ENCODE measurements around the gene MCTP1.

MCTP1 gene

GRCh38 chr5:95070453-95070852 lies 214.4 kb downstream of the MCTP1 start:
- no peak for DNase-seq

- DNase-seq: no peak
These were observed 214.9 kb downstream of the MCTP1 start for GRCh38 chr5:95069948-95070347.

GRCh38 chr5:95069021-95069420 lies 215.9 kb downstream of the MCTP1 start:
- DNase-seq: no peak

- no peak for DNase-seq
These were observed 216.5 kb downstream of the MCTP1 start for GRCh38 chr5:95068289-95068910.

GRCh38 chr5:95066048-95066447 lies 218.8 kb downstream of the MCTP1 start:
- DNase-seq: no peak

GRCh38 chr5:95063492-95063891 lies 221.4 kb downstream of the MCTP1 start:
- DNase-seq: no peak

GRCh38 chr5:95060098-95060497 lies 224.8 kb downstream of the MCTP1 start:
- no peak for DNase-seq

- no peak for DNase-seq
These were observed 225.3 kb downstream of the MCTP1 start for GRCh38 chr5:95059636-95060035.

GRCh38 chr5:95057615-95058014 lies 227.3 kb downstream of the MCTP1 start:
- no peak for DNase-seq

GRCh38 chr5:95053253-95053652 lies 231.6 kb downstream of the MCTP1 start:
- no peak for DNase-seq

GRCh38 chr5:95050708-95051107 lies 234.2 kb downstream of the MCTP1 start:
- DNase-seq: no peak

GRCh38 chr5:95048628-95049027 lies 236.3 kb downstream of the MCTP1 start:
- no peak for DNase-seq

GRCh38 chr5:95045181-95045965 lies 239.5 kb downstream of the MCTP1 start:
- DNase-seq: no peak

GRCh38 chr5:95044096-95044495 lies 240.8 kb downstream of the MCTP1 start:
- no peak for DNase-seq

GRCh38 chr5:95043648-95044047 lies 241.2 kb downstream of the MCTP1 start:
- DNase-seq: no peak

GRCh38 chr5:95043234-95043633 lies 241.7 kb downstream of the MCTP1 start:
- no peak for DNase-seq

GRCh38 chr5:95042037-95042436 lies 242.9 kb downstream of the MCTP1 start:
- DNase-seq: no peak

- DNase-seq: no peak
These were observed 248.8 kb downstream of the MCTP1 start for GRCh38 chr5:95035891-95036685.

- DNase-seq: no peak
These were observed 252.1 kb downstream of the MCTP1 start for GRCh38 chr5:95032801-95033200.

GRCh38 chr5:95029569-95030366 lies 255.1 kb downstream of the MCTP1 start:
- DNase-seq: no peak

GRCh38 chr5:95027775-95028174 lies 257.1 kb downstream of the MCTP1 start:
- DNase-seq: no peak

- no peak for DNase-seq
These were observed 257.7 kb downstream of the MCTP1 start for GRCh38 chr5:95027151-95027721.

- DNase-seq: no peak
These were observed 258.2 kb downstream of the MCTP1 start for GRCh38 chr5:95026718-95027117.

All from activated CD4-positive, alpha-beta T cell treated with anti-CD3 and anti-CD28 coated beads, Interleukin-2, amount 50 U/mL, for 48 hours (primary cell).